Measurements from ENCODE around the gene BTBD1. TPM values are rescaled to one million over a fixed set of nuclear protein-coding genes. Genes with fewer than 3 reads are reported as not detected.
A peak's percentile ranks its signal among the peaks of the same experiment; 100 is the strongest.

Gene BTBD1
- total RNA-seq, 1 experiment from 2014 or later, result 58.3 TPM

DNA sequence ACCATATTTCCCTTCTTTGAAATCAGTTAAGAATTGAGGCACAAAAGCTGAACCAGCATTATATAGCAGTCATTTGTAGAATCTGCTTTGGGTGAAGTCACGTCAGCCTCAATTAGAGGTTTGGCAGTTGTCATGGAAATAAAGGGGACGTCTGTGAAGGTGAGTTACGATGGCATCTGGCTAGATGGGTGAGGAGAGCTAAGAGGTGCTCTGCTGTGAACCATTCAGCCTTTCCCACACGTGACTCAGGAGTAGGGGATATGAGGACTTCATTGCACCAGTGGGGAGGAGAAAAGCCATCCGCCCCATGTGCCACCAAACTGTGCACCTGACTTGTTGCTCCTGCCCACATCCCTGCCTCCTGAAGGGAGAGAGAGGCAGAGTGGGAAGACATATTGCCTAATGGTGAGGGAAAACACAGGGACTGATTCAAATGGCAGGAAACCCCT is 52.8 kb downstream of the BTBD1 start:
- Histone ChIP-seq H3K4me1 (ENCODE audit: insufficient read depth, low read length, poor library complexity, severe bottlenecking) (peaks cover 17% of the 10 kb centered on the region), H3K36me3 (ENCODE audit: insufficient read depth, low read length, poor library complexity, severe bottlenecking) (peaks cover 18% of the 10 kb centered on the region), H3K4me3 (ENCODE audit: low read depth, low read length, poor library complexity, severe bottlenecking) (no peak overlapping the region), H3K9me3 (ENCODE audit: low read depth, low read length, poor library complexity, severe bottlenecking) (no peaks in the 10 kb centered on the region), H3K27me3 (replicated peaks; ENCODE audit: insufficient read depth, low read depth, low read length, poor library complexity) (no peaks in the 10 kb centered on the region), H3K27ac (ENCODE audit: low read depth, low read length, poor library complexity, severe bottlenecking) (no peak overlapping the region)
- intact Hi-C loops (cut with micrococcal nuclease; ENCODE audit: unreplicated experiment), result loop anchor here (5.0 kb wide), 1 partner anchor 93 kb away; the partner anchor contains the start of gene TM6SF1
- TF ChIP-seq, protein P1, sequence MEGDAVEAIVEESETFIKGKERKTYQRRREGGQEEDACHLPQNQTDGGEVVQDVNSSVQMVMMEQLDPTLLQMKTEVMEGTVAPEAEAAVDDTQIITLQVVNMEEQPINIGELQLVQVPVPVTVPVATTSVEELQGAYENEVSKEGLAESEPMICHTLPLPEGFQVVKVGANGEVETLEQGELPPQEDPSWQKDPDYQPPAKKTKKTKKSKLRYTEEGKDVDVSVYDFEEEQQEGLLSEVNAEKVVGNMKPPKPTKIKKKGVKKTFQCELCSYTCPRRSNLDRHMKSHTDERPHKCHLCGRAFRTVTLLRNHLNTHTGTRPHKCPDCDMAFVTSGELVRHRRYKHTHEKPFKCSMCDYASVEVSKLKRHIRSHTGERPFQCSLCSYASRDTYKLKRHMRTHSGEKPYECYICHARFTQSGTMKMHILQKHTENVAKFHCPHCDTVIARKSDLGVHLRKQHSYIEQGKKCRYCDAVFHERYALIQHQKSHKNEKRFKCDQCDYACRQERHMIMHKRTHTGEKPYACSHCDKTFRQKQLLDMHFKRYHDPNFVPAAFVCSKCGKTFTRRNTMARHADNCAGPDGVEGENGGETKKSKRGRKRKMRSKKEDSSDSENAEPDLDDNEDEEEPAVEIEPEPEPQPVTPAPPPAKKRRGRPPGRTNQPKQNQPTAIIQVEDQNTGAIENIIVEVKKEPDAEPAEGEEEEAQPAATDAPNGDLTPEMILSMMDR (conservative IDR thresholded peaks at IDR 0.05; ENCODE audit: low read depth, low read length), result no peak
- no peak for TF ChIP-seq EZH2 (IDR thresholded peaks at IDR 0.05; ENCODE audit: borderline replicate concordance, low read depth, low read length, poor library complexity, severe bottlenecking)
- ChIA-PET POLR2A (ENCODE audit: low non-redundant PET) (no interaction called here), CTCF (no interaction called here)
- BruUV-seq (replicated peaks), result no TSS peak
- DNase-seq (ENCODE audit: low spot score), result no peak

DNA sequence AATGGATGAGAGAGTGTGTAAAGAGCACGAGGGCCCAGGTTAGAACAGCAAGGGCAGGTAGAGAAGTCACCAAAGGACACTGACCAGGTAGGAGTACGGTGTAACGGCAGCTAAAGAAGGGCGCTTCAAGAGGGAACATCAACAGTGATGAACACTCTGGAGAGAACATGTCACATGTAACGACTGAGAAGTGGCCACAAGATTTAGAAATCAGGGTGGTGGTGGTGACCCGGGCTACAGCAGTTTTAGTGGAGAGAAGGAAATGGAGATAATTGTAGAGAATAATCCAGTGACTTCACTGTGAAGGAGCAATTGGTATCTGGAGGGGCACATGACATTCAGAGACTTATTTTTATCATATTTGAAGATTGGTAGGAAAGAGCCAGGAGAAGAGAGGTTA is 54.4 kb downstream of the BTBD1 start:
- TF ChIP-seq EZH2 (IDR thresholded peaks at IDR 0.05; ENCODE audit: borderline replicate concordance, low read depth, low read length, poor library complexity, severe bottlenecking), result no peak
- TF ChIP-seq, protein P1 (conservative IDR thresholded peaks at IDR 0.05; ENCODE audit: low read depth, low read length), result no peak
- ChIA-PET POLR2A (ENCODE audit: low non-redundant PET) (no interaction called here), CTCF (no interaction called here)
- Histone ChIP-seq H3K4me1 (ENCODE audit: insufficient read depth, low read length, poor library complexity, severe bottlenecking) (peaks cover 17% of the 10 kb centered on the region), H3K27ac (ENCODE audit: low read depth, low read length, poor library complexity, severe bottlenecking) (no peak overlapping the region), H3K4me3 (ENCODE audit: low read depth, low read length, poor library complexity, severe bottlenecking) (no peak overlapping the region), H3K36me3 (ENCODE audit: insufficient read depth, low read length, poor library complexity, severe bottlenecking) (peaks cover 21% of the 10 kb centered on the region), H3K9me3 (ENCODE audit: low read depth, low read length, poor library complexity, severe bottlenecking) (no peaks in the 10 kb centered on the region), H3K27me3 (replicated peaks; ENCODE audit: insufficient read depth, low read depth, low read length, poor library complexity) (no peaks in the 10 kb centered on the region)
- intact Hi-C loops (cut with micrococcal nuclease; ENCODE audit: unreplicated experiment), result loop anchor here (5.0 kb wide), 1 partner anchor 95 kb away; the partner anchor contains the start of gene TM6SF1
- no TSS peak for BruUV-seq (replicated peaks)
- no peak for DNase-seq (ENCODE audit: low spot score)

DNA sequence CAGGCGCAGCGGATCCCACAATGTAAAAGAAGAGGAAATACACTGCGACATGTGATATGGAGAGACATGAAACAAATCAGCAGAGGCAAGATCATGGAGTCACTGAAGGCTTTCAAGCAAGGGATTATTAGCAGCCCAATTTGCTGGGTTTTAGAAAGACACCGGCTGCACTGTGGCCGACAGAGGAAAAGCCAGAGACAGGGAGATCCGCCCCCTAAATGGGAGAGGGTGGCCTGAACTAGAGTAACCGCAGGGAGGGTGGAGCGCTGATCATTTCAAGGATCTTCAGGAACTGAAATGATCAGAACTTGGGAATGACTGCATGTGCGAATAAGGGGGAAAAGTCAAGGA is 55.0 kb downstream of the BTBD1 start:
- no peak for TF ChIP-seq EZH2 (IDR thresholded peaks at IDR 0.05; ENCODE audit: borderline replicate concordance, low read depth, low read length, poor library complexity, severe bottlenecking)
- TF ChIP-seq, protein P1 (conservative IDR thresholded peaks at IDR 0.05; ENCODE audit: low read depth, low read length), result no peak
- Histone ChIP-seq H3K4me3 (ENCODE audit: low read depth, low read length, poor library complexity, severe bottlenecking) (peak overlapping the region; percentile 83), H3K27ac (ENCODE audit: low read depth, low read length, poor library complexity, severe bottlenecking) (peak overlapping the region; percentile 62), H3K9me3 (ENCODE audit: low read depth, low read length, poor library complexity, severe bottlenecking) (no peaks in the 10 kb centered on the region), H3K4me1 (ENCODE audit: insufficient read depth, low read length, poor library complexity, severe bottlenecking) (peaks cover 17% of the 10 kb centered on the region), H3K27me3 (replicated peaks; ENCODE audit: insufficient read depth, low read depth, low read length, poor library complexity) (no peaks in the 10 kb centered on the region), H3K36me3 (ENCODE audit: insufficient read depth, low read length, poor library complexity, severe bottlenecking) (peaks cover 19% of the 10 kb centered on the region)
- intact Hi-C loops (cut with micrococcal nuclease; ENCODE audit: unreplicated experiment), result loop anchor here (5.0 kb wide), 1 partner anchor 95 kb away; the partner anchor contains the start of gene TM6SF1
- CTCF ChIA-PET, result no interaction called here
- TSS peak; percentile 73 for BruUV-seq (replicated peaks)
- POLR2A ChIA-PET (ENCODE audit: low non-redundant PET), result no interaction called here
- peak; percentile 30 for DNase-seq (ENCODE audit: low spot score)

All from A673 (cell line).